SU-DHL-6 (cell line): ENCODE measurements around the gene PACC1.

ENCODE experiments used
- H2AFZ ChIP-seq: fragments of 200-600 bp; sonication (generic); 2 replicates; pipeline ENCODE4 v1.6.1; 2014; ENCODE audit warnings: low read depth, mild to moderate bottlenecking, moderate library complexity, mixed read lengths, antibody characterized with exemption, low read length; ENCODE audit not compliant: severe bottlenecking
- H3F3A ChIP-seq: fragments of 200-600 bp; shearing (Covaris generic); 2 replicates; pipeline ENCODE4 v1.6.0; 2016; ENCODE audit warnings: antibody characterized with exemption, mild to moderate bottlenecking; ENCODE audit not compliant: insufficient read depth
- H3K27ac ChIP-seq: fragments of 200-600 bp; sonication (generic); 2 replicates; pipeline ENCODE4 v1.5.1; 2016; ENCODE audit warnings: low read depth, mild to moderate bottlenecking, low read length, moderate library complexity, mixed read lengths
- H3K27me3 ChIP-seq: fragments of 200-600 bp; sonication (generic), shearing (Covaris generic); 2 replicates; pipeline ENCODE4 v1.6.0; 2014; ENCODE audit warnings: mild to moderate bottlenecking, low read length
- H3K36me3 ChIP-seq: fragments of 200-600 bp; sonication (generic); 2 replicates; pipeline ENCODE4 v1.6.1; 2014; ENCODE audit warnings: mild to moderate bottlenecking, low read length, mixed read lengths
- H3K4me2 ChIP-seq: fragments of 300-600, 200-600 bp; shearing (Covaris generic), sonication (generic); 2 replicates; pipeline ENCODE4 v1.6.0; 2014; ENCODE audit warnings: low read length, low read depth, mild to moderate bottlenecking; ENCODE audit not compliant: poor library complexity, severe bottlenecking
- H3K4me3 ChIP-seq: fragments of 200-600 bp; sonication (generic); 2 replicates; pipeline ENCODE4 v1.5.1; 2014; ENCODE audit warnings: antibody characterized with exemption, low read length, mild to moderate bottlenecking, mixed read lengths; ENCODE audit not compliant: insufficient read depth, poor library complexity, severe bottlenecking
- H3K79me2 ChIP-seq: fragments of 200-600 bp; sonication (generic); 2 replicates; pipeline ENCODE4 v1.6.1; 2014; ENCODE audit warnings: mild to moderate bottlenecking, low read length, moderate library complexity; ENCODE audit not compliant: insufficient read depth
- H3K9ac ChIP-seq: fragments of 200-600 bp; sonication (generic); 2 replicates; pipeline ENCODE4 v1.7.0; 2014; ENCODE audit warnings: mild to moderate bottlenecking, low read length
- H3K9me2 ChIP-seq: fragments of 200-600 bp; sonication (generic); replicated peaks from 2 replicates; pipeline ENCODE4 v1.6.1; 2014; ENCODE audit warnings: low read length; ENCODE audit not compliant: insufficient read depth
- H3K9me3 ChIP-seq: fragments of 200-600 bp; sonication (generic); 2 replicates; pipeline ENCODE4 v1.6.1; 2014; ENCODE audit warnings: low read length, mixed read lengths; ENCODE audit not compliant: insufficient read depth
- H4K20me1 ChIP-seq: fragments of 200-600 bp; sonication (generic); 2 replicates; pipeline ENCODE4 v1.6.1; 2014; ENCODE audit warnings: low read depth, mild to moderate bottlenecking, antibody characterized with exemption, low read length, moderate library complexity, mixed read lengths
- EZH2phosphoT487 ChIP-seq: fragments of 200-600 bp; sonication (generic), shearing (Covaris generic); conservative IDR thresholded peaks from 2 replicates; pipeline ENCODE4 v1.6.1; 2018; ENCODE audit warnings: mild to moderate bottlenecking, antibody characterized with exemption, low read length, moderate library complexity, mixed read lengths
- TF ChIP-seq, protein P1 (sequence below): fragments of 200-600 bp; sonication (generic); IDR thresholded peaks from one replicate; pipeline ENCODE4 v1.5.1; 2017; ENCODE audit warnings: antibody characterized with exemption, mild to moderate bottlenecking, low read length, moderate library complexity; ENCODE audit not compliant: insufficient read depth, poor library complexity, severe bottlenecking

PACC1 gene

DNA sequence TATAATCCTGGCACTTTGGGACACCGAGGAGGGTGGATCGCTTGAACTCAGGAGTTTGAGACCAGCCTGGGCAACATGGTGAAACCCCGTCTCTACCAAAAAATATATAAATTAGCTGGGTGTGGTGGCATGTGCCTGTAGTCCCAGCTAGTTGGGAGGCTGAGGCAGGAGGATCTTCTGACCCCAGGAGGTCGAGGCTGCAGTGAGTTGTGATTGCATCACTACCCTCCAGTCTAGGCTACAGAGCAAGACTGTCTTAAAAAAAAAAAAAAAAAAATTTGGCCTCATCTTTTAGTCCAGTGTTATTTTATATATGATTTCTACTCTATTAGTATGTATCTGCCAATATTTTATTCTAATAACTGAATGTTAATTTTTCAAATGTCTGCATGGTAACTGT, 69.8 kb downstream of the PACC1 start:
- Histone ChIP-seq H3K27me3 (no peaks in the 10 kb centered on the region), H3K9ac (no peak overlapping the region), H3K4me2 (no peak overlapping the region), H3K79me2 (no peaks in the 10 kb centered on the region), H3K4me3 (no peak overlapping the region), H3K27ac (no peak overlapping the region), H4K20me1 (no peaks in the 10 kb centered on the region), H3F3A (peaks cover 15% of the 10 kb centered on the region; the same call in 1 of the 2 replicates), H3K36me3 (peaks cover 25% of the 10 kb centered on the region; the same call in 1 of the 2 replicates), H3K9me3 (no peaks in the 10 kb centered on the region), H2AFZ (no peak overlapping the region), H3K9me2 (no peaks in the 10 kb centered on the region)
- TF ChIP-seq, protein P1, sequence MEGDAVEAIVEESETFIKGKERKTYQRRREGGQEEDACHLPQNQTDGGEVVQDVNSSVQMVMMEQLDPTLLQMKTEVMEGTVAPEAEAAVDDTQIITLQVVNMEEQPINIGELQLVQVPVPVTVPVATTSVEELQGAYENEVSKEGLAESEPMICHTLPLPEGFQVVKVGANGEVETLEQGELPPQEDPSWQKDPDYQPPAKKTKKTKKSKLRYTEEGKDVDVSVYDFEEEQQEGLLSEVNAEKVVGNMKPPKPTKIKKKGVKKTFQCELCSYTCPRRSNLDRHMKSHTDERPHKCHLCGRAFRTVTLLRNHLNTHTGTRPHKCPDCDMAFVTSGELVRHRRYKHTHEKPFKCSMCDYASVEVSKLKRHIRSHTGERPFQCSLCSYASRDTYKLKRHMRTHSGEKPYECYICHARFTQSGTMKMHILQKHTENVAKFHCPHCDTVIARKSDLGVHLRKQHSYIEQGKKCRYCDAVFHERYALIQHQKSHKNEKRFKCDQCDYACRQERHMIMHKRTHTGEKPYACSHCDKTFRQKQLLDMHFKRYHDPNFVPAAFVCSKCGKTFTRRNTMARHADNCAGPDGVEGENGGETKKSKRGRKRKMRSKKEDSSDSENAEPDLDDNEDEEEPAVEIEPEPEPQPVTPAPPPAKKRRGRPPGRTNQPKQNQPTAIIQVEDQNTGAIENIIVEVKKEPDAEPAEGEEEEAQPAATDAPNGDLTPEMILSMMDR = no peak

DNA sequence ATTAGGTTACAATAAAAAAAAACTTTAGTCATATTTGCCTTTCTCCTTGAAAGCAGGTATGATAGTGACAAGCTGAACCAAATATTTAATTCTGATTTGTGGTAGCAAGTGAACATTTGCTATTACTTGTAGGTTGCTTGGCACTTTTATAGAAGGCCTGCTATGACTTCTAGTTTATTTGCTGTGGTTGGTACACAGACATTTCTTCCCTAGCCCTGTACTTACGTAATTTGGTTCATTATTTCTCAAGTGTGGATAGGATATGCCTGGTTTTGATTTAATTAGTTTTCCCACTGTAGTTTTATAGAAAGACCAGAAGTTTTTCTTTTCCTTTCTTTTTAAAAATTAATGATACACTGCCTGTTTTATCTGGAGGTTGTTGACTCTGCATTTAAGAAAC, 73.6 kb downstream of the PACC1 start:
- Histone ChIP-seq H3K27ac (no peak overlapping the region), H4K20me1 (no peaks in the 10 kb centered on the region), H3K4me2 (no peak overlapping the region), H2AFZ (no peak overlapping the region), H3K4me3 (no peak overlapping the region), H3K79me2 (no peaks in the 10 kb centered on the region), H3K9me3 (no peaks in the 10 kb centered on the region), H3K9ac (no peak overlapping the region), H3K36me3 (peaks cover 16% of the 10 kb centered on the region), H3F3A (0 out of 2 replicates have a peak, but pooled peaks cover 3% of the 10 kb centered on the region), H3K27me3 (no peaks in the 10 kb centered on the region), H3K9me2 (no peaks in the 10 kb centered on the region)
- no peak for TF ChIP-seq EZH2phosphoT487
- TF ChIP-seq, protein P1 = no peak

GRCh38 chr1:212329105-212329504, 85.6 kb downstream of the PACC1 start:
- no peak overlapping the region for H3K27ac ChIP-seq
- peaks cover 28% of the 10 kb centered on the region for H3K36me3 ChIP-seq
- H3K9me3 ChIP-seq = no peaks in the 10 kb centered on the region
- H3K4me2 ChIP-seq = no peak overlapping the region
- H3F3A ChIP-seq = peaks cover 10% of the 10 kb centered on the region; the same call in 1 of the 2 replicates
- no peak overlapping the region for H3K9ac ChIP-seq
- H4K20me1 ChIP-seq = peaks cover 2% of the 10 kb centered on the region; the same call in 1 of the 2 replicates
- H3K79me2 ChIP-seq = peaks cover 52% of the 10 kb centered on the region
- TF ChIP-seq, protein P1 = no peak
- TF ChIP-seq EZH2phosphoT487 = no peak
- no peak overlapping the region for H2AFZ ChIP-seq
- H3K4me3 ChIP-seq = no peak overlapping the region
- no peaks in the 10 kb centered on the region for H3K27me3 ChIP-seq
- H3K9me2 ChIP-seq = no peaks in the 10 kb centered on the region

- H3K9me3 ChIP-seq = no peaks in the 10 kb centered on the region
- no peak overlapping the region for H3K4me3 ChIP-seq
- no peak overlapping the region for H3K27ac ChIP-seq
- no peaks in the 10 kb centered on the region for H3K9me2 ChIP-seq
- H3K27me3 ChIP-seq = no peaks in the 10 kb centered on the region
- peaks cover 2% of the 10 kb centered on the region; the same call in 1 of the 2 replicates for H4K20me1 ChIP-seq
- no peak overlapping the region for H3K9ac ChIP-seq
- H3K79me2 ChIP-seq = peaks cover 56% of the 10 kb centered on the region
- H3K4me2 ChIP-seq = no peak overlapping the region
- H3F3A ChIP-seq = peaks cover 10% of the 10 kb centered on the region; the same call in 1 of the 2 replicates
- peaks cover 20% of the 10 kb centered on the region for H3K36me3 ChIP-seq
- H2AFZ ChIP-seq = no peak overlapping the region
- TF ChIP-seq, protein P1 = no peak
- no peak for TF ChIP-seq EZH2phosphoT487
Measured at GRCh38 chr1:212328248-212328647, 86.4 kb downstream of the PACC1 start.
